Smooth muscle cell (in vitro differentiated cells): ENCODE measurements around the gene GSTP1. TPM values are rescaled to one million over a fixed set of nuclear protein-coding genes. Genes with fewer than 3 reads are reported as not detected.

Experiments
- DNase-seq: peaks from one replicate; lab custom pipeline; 2025; ENCODE audit not compliant: unreplicated experiment; lab: John Stamatoyannopoulos, UW
- H2AFZ ChIP-seq: fragments of 200-600 bp; sonication (generic); 2 replicates; pipeline ENCODE4 v1.6.0; 2016; ENCODE audit warnings: antibody characterized with exemption, low read depth, mild to moderate bottlenecking
- H3F3A ChIP-seq: fragments of 200-600 bp; sonication (generic); 2 replicates; pipeline ENCODE4 v1.6.0; 2017; ENCODE audit warnings: antibody characterized with exemption, low read depth
- H3K27ac ChIP-seq: fragments of 200-600 bp; sonication (generic); 2 replicates; pipeline ENCODE4 v1.5.1; 2016; ENCODE audit warnings: low read depth, mild to moderate bottlenecking
- H3K27me3 ChIP-seq: fragments of 200-600 bp; sonication (generic); 2 replicates; pipeline ENCODE4 v1.6.1; 2016; ENCODE audit warnings: low read depth, mild to moderate bottlenecking
- H3K36me3 ChIP-seq: fragments of 200-600 bp; sonication (generic); 2 replicates; pipeline ENCODE4 v1.5.1; 2016; ENCODE audit warnings: low read depth
- H3K4me1 ChIP-seq: fragments of 200-600 bp; sonication (generic); 2 replicates; pipeline ENCODE4 v1.5.1; 2016; ENCODE audit warnings: low read depth
- H3K4me2 ChIP-seq: fragments of 200-600 bp; sonication (generic); 2 replicates; pipeline ENCODE4 v1.6.0; 2016; ENCODE audit warnings: mild to moderate bottlenecking
- H3K4me3 ChIP-seq: fragments of 200-600 bp; sonication (generic); 2 replicates; pipeline ENCODE4 v1.5.1; 2016; ENCODE audit warnings: mild to moderate bottlenecking
- H3K79me2 ChIP-seq: fragments of 200-600 bp; sonication (generic); 2 replicates; pipeline ENCODE4 v1.6.0; 2016; ENCODE audit warnings: low read depth, mild to moderate bottlenecking
- H3K9ac ChIP-seq: fragments of 200-600 bp; sonication (generic); 2 replicates; pipeline ENCODE4 v1.6.0; 2016; ENCODE audit warnings: low read depth
- H3K9me3 ChIP-seq: fragments of 200-600 bp; sonication (generic); replicated peaks from 2 replicates; pipeline ENCODE4 v1.5.1; 2016; ENCODE audit warnings: low read depth
- H4K20me1 ChIP-seq: fragments of 200-600 bp; sonication (generic); 2 replicates; pipeline ENCODE4 v1.6.0; 2016; ENCODE audit warnings: low read depth
- CTCF ChIP-seq: fragments of 200-600 bp; sonication (generic); IDR thresholded peaks from 2 replicates; pipeline ENCODE4 v1.5.1; 2017; ENCODE audit warnings: borderline replicate concordance, mild to moderate bottlenecking, antibody characterized with exemption; ENCODE audit not compliant: insufficient read depth, poor library complexity, severe bottlenecking
- WGBS: methylation state at CpG from one replicate; pipeline ENCODE4 v1.1.7; 2016; ENCODE audit warnings: low lambda C conversion rate; 5-methylcytosine and 5-hydroxymethylcytosine counted together
- polyA plus RNA-seq: library from polyadenylated mRNA; unstranded; fragments of >200 nt; fragmentation: Nextera tagmentation; extraction: Ambion mirVana; gene quantifications from 2 replicates; pipeline ENCODE4 v1.2.1, GENCODE V29; 2016
- total RNA-seq: library from RNA; depleted of rRNA; stranded (reverse); fragments of >200 nt; gene quantifications from 2 replicates; pipeline ENCODE4 v1.2.3, GENCODE V29; 2014

The GSTP1 gene
- total and polyA plus RNA-seq, 2 experiments from 2014 or later: 874 to 1,489 TPM

GRCh38 chr11:67632175-67632981 is 48.8 kb downstream of the GSTP1 start:
- Histone ChIP-seq H3K79me2 (no peaks in the 10 kb centered on the region), H3K27me3 (no peaks in the 10 kb centered on the region), H2AFZ (no peak overlapping the region), H3K4me3 (no peak overlapping the region), H3K4me2 (no peak overlapping the region), H4K20me1 (no peaks in the 10 kb centered on the region), H3K36me3 (no peaks in the 10 kb centered on the region), H3K9ac (no peak overlapping the region), H3F3A (no peaks in the 10 kb centered on the region), H3K9me3 (no peaks in the 10 kb centered on the region), H3K4me1 (no peaks in the 10 kb centered on the region), H3K27ac (no peak overlapping the region)
- DNase-seq: no peak
- WGBS: 95% methylated on average over 12 of the region's 12 CpGs
- no peak for TF ChIP-seq CTCF

GRCh38 chr11:67632982-67633755 is 49.6 kb downstream of the GSTP1 start:
- Histone ChIP-seq H3K79me2 (no peaks in the 10 kb centered on the region), H3K9me3 (no peaks in the 10 kb centered on the region), H4K20me1 (no peaks in the 10 kb centered on the region), H3K27ac (no peak overlapping the region), H3K36me3 (no peaks in the 10 kb centered on the region), H3K4me1 (no peaks in the 10 kb centered on the region), H3K4me2 (no peak overlapping the region), H3K27me3 (no peaks in the 10 kb centered on the region), H3F3A (no peaks in the 10 kb centered on the region), H3K4me3 (no peak overlapping the region), H2AFZ (no peak overlapping the region), H3K9ac (no peak overlapping the region)
- 94% methylated on average over 29 of the region's 30 CpGs for WGBS
- no peak for TF ChIP-seq CTCF
- DNase-seq: no peak

- DNase-seq: no peak
- no peaks in the 10 kb centered on the region for H3K9me3 ChIP-seq
- H4K20me1 ChIP-seq: no peaks in the 10 kb centered on the region
- no peaks in the 10 kb centered on the region for H3K79me2 ChIP-seq
- no peak for TF ChIP-seq CTCF
- H3K4me1 ChIP-seq: no peaks in the 10 kb centered on the region
- 94% methylated on average over 19 of the region's 22 CpGs for WGBS
- no peak overlapping the region for H3K9ac ChIP-seq
- H2AFZ ChIP-seq: no peak overlapping the region
- H3K27ac ChIP-seq: no peak overlapping the region
- H3K4me3 ChIP-seq: no peak overlapping the region
- H3K27me3 ChIP-seq: no peaks in the 10 kb centered on the region
- H3K36me3 ChIP-seq: no peaks in the 10 kb centered on the region
- no peak overlapping the region for H3K4me2 ChIP-seq
- H3F3A ChIP-seq: no peaks in the 10 kb centered on the region
Measured at GRCh38 chr11:67633758-67634365, 50.2 kb downstream of the GSTP1 start.
